MCF 10A (cell line): ENCODE data around the gene TMEM145. TPM values are rescaled to one million over a fixed set of nuclear protein-coding genes. Genes with fewer than 3 reads are reported as not detected.

Experiments
- BruUV-seq: library from RNA; stranded (reverse); fragments of 400-500 nt; replicated peaks from 2 replicates; lab custom pipeline; 2021; lab: Mats Ljungman, UMichigan
- CTCF ChIA-PET: fragments of 300-600 bp; sonication (Branson Sonifier 250); formaldehyde crosslinking; extraction: SDS; loops from one replicate; lab custom pipeline; 2021; ENCODE audit warnings: antibody characterized with exemption, inconsistent platforms; lab: Yijun Ruan, JAX
- POLR2A ChIA-PET: fragments of 300-600, 350-650 bp; sonication (Branson Sonifier 250); formaldehyde crosslinking; extraction: SDS; loops from one replicate; lab custom pipeline; 2020; ENCODE audit warnings: antibody characterized with exemption, inconsistent platforms; lab: Yijun Ruan, JAX
- DNase-seq: peaks from one replicate; pipeline ENCODE4 v3.0.0-alpha.2; 2018; ENCODE audit not compliant: unreplicated experiment
- H3K27ac Mint-ChIP-seq: one replicate; pipeline ENCODE4 v1.8.0; 2022; ENCODE audit warnings: mild to moderate bottlenecking, low read depth, mixed read lengths; ENCODE audit not compliant: unreplicated experiment
- H3K27me3 Mint-ChIP-seq: one replicate; pipeline ENCODE4 v1.8.0; 2022; ENCODE audit warnings: mixed read lengths; ENCODE audit not compliant: insufficient read depth, unreplicated experiment
- H3K36me3 Mint-ChIP-seq: one replicate; pipeline ENCODE4 v1.8.0; 2022; ENCODE audit warnings: mild to moderate bottlenecking, moderate library complexity, mixed read lengths; ENCODE audit not compliant: insufficient read depth, unreplicated experiment
- H3K4me1 Mint-ChIP-seq: one replicate; pipeline ENCODE4 v1.8.0; 2022; ENCODE audit warnings: mixed read lengths; ENCODE audit not compliant: insufficient read depth, unreplicated experiment
- H3K4me3 Mint-ChIP-seq: one replicate; pipeline ENCODE4 v1.8.0; 2022; ENCODE audit warnings: mild to moderate bottlenecking, moderate library complexity, mixed read lengths; ENCODE audit not compliant: unreplicated experiment
- H3K9me3 Mint-ChIP-seq: one replicate; pipeline ENCODE4 v1.8.0; 2022; ENCODE audit warnings: mixed read lengths; ENCODE audit not compliant: unreplicated experiment
- CTCF ChIP-seq: fragments of 200-600 bp; IDR thresholded peaks from one replicate; pipeline ENCODE4 v1.8.0; 2022; ENCODE audit warnings: antibody characterized with exemption, mild to moderate bottlenecking; ENCODE audit not compliant: unreplicated experiment
- intact Hi-C: fragments of 100-400 bp; cut with micrococcal nuclease; formaldehyde crosslinking; loops from 2 replicates; pipeline ENCODE4 v1.14.1; 2022
- total RNA-seq: library from RNA; stranded (reverse); gene quantifications from 2 replicates; pipeline ENCODE4 v1.2.3, GENCODE V29; 2022

The TMEM145 gene
- total RNA-seq, 1 experiment from 2014 or later = not detected

GRCh38 chr19:42288881-42289555 lies 24.1 kb upstream of the TMEM145 start:
- Mint-ChIP-seq H3K27me3 (no peaks in the 10 kb centered on the region), H3K27ac (no peak overlapping the region), H3K36me3 (peaks cover 48% of the 10 kb centered on the region), H3K9me3 (no peaks in the 10 kb centered on the region), H3K4me1 (peaks cover 21% of the 10 kb centered on the region), H3K4me3 (no peak overlapping the region)
- ChIA-PET CTCF (interaction anchor here (0.5 to 2.5 kb wide), 4 partner anchors 8 to 156 kb away, joined by 3 to 14 read pairs (median 6); no protein-coding TSS in a partner anchor), POLR2A (interaction anchor here (0.6 kb wide), 2 partner anchors 8 to 759 kb away, joined by 3 to 4 read pairs; no protein-coding TSS in a partner anchor)
- no peak for TF ChIP-seq CTCF
- no peak for DNase-seq
- no TSS peak for BruUV-seq
- intact Hi-C loops = no loop called here

DNA sequence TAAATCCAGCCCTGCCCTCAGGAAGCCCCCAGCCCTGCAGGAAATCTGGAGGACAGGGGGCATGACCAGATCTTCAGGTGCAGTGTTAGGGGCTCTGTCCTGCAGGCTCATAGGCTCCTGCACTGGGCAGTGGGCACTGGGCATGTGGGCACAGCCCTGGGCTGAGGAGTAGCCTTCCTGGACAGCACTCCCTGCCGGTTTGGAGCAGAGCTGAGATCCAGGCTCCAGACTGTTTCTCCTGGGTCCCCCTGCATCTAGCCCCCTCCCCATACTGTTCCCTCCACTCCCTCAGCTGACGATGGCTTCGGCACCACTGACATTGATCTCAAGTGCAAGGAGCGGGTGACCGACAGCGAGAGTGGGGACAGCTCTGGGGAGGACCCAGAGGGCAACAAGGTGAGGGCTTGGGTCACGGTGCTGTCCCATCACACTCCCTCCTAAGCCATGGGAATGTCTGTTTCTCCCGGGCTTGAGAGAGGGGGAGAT lies 23.5 kb upstream of the TMEM145 start:
- BruUV-seq = no TSS peak
- no peak for TF ChIP-seq CTCF
- CTCF ChIA-PET = interaction anchor here (1.1 to 2.5 kb wide), 2 partner anchors 8 to 43 kb away, joined by 6 to 14 read pairs; no protein-coding TSS in a partner anchor
- POLR2A ChIA-PET = interaction anchor here (0.6 kb wide), 1 partner anchor 759 kb away, joined by 3 read pairs; no protein-coding TSS in a partner anchor
- no peak overlapping the region for H3K27ac Mint-ChIP-seq
- peaks cover 20% of the 10 kb centered on the region for H3K4me1 Mint-ChIP-seq
- DNase-seq = no peak
- H3K27me3 Mint-ChIP-seq = no peaks in the 10 kb centered on the region
- intact Hi-C loops = no loop called here
- H3K36me3 Mint-ChIP-seq = peaks cover 53% of the 10 kb centered on the region
- H3K9me3 Mint-ChIP-seq = no peaks in the 10 kb centered on the region
- no peak overlapping the region for H3K4me3 Mint-ChIP-seq

GRCh38 chr19:42290136-42290522 lies 23.0 kb upstream of the TMEM145 start:
- POLR2A ChIA-PET = no interaction called here
- no peaks in the 10 kb centered on the region for H3K27me3 Mint-ChIP-seq
- H3K4me3 Mint-ChIP-seq = no peak overlapping the region
- TF ChIP-seq CTCF = no peak
- DNase-seq = no peak
- intact Hi-C loops = no loop called here
- H3K9me3 Mint-ChIP-seq = no peaks in the 10 kb centered on the region
- CTCF ChIA-PET = no interaction called here
- H3K36me3 Mint-ChIP-seq = peaks cover 58% of the 10 kb centered on the region
- no TSS peak for BruUV-seq
- peaks cover 14% of the 10 kb centered on the region for H3K4me1 Mint-ChIP-seq
- H3K27ac Mint-ChIP-seq = no peak overlapping the region

- intact Hi-C loops = no loop called here
- ChIA-PET CTCF (no interaction called here), POLR2A (no interaction called here)
- no TSS peak for BruUV-seq
- DNase-seq = peak; percentile 26
- Mint-ChIP-seq H3K4me3 (no peak overlapping the region), H3K36me3 (peaks cover 62% of the 10 kb centered on the region), H3K27ac (no peak overlapping the region), H3K4me1 (peaks cover 11% of the 10 kb centered on the region), H3K9me3 (no peaks in the 10 kb centered on the region), H3K27me3 (no peaks in the 10 kb centered on the region)
- TF ChIP-seq CTCF = peak; percentile 50
Measured at GRCh38 chr19:42290523-42291434, 22.3 kb upstream of the TMEM145 start.
